Measurements from ENCODE around the gene AUTS2.

- TF ChIP-seq CTCF (IDR thresholded peaks at IDR 0.05; ENCODE audit: poor library complexity, severe bottlenecking) (no peak), EP300 (conservative IDR thresholded peaks at IDR 0.05; ENCODE audit: poor library complexity, severe bottlenecking) (no peak), TAF1 (IDR thresholded peaks at IDR 0.05; ENCODE audit: low read depth) (no peak), RAD21 (conservative IDR thresholded peaks at IDR 0.05) (no peak), REST (IDR thresholded peaks at IDR 0.05; ENCODE audit: borderline replicate concordance) (no peak), EZH2 (IDR thresholded peaks at IDR 0.05; ENCODE audit: borderline replicate concordance, insufficient read depth, low read length, poor library complexity, severe bottlenecking) (no peak), MXI1 (conservative IDR thresholded peaks at IDR 0.05; ENCODE audit: poor library complexity, severe bottlenecking) (no peak), POLR2AphosphoS5 (IDR thresholded peaks at IDR 0.05) (no peak), SMC3 (conservative IDR thresholded peaks at IDR 0.05; ENCODE audit: poor library complexity) (no peak)
Observed at GRCh38 chr7:70566671-70567070, 968.4 kb downstream of the AUTS2 start.
